GM12892 (cell line): ENCODE measurements around the gene GMEB2.

Source experiments
- POLR2A ChIP-seq: IDR thresholded peaks from 2 replicates; pipeline ENCODE4 v1.6.1; 2011; ENCODE audit warnings: low read depth, low read length, control low read depth
- TAF1 ChIP-seq: IDR thresholded peaks from 2 replicates; pipeline ENCODE4 v1.6.1; 2011; ENCODE audit warnings: low read depth, mild to moderate bottlenecking, control low read depth, low read length, borderline replicate concordance

- no peak for TF ChIP-seq POLR2A
- TF ChIP-seq TAF1 = no peak
Observed at GRCh38 chr20:63661959-63662812, 35.3 kb upstream of the GMEB2 start.
